Loucy (cell line): ENCODE data around the gene TSC2.
"Not testable (repeated sequence)": the region's sequence is repeated elsewhere in the genome, so short reads cannot be mapped to it uniquely, and the experiment has no call there.

Experiments
- CTCF ChIP-seq: fragments of 200-600 bp; sonication (generic); conservative IDR thresholded peaks from 2 replicates; pipeline ENCODE4 v1.5.1; 2014; ENCODE audit warnings: mild to moderate bottlenecking, antibody characterized with exemption, low read length
- EZH2phosphoT487 ChIP-seq: fragments of 200-600 bp; IDR thresholded peaks from 2 replicates; pipeline ENCODE4 v1.6.1; 2018; ENCODE audit warnings: antibody characterized with exemption, mild to moderate bottlenecking, moderate library complexity, borderline replicate concordance

GRCh38 chr16:2111412-2112335 lies 63.9 kb downstream of the TSC2 start:
- TF ChIP-seq CTCF, EZH2phosphoT487: not testable (repeated sequence)
